HepG2 (cell line): ENCODE results near the gene FOLR2. TPM values are rescaled to one million over a fixed set of nuclear protein-coding genes. Genes with fewer than 3 reads are reported as not detected.

Experiments
- ATAC-seq: fragments of 200-7000 bp; cut with Tn5 transposase; 3 replicates; pipeline ENCODE4 v1.9.1; 2020; ENCODE audit warnings: mild to moderate bottlenecking, moderate library complexity
- BruUV-seq: library from RNA; stranded (reverse); fragments of 400-500 nt; replicated peaks from 2 replicates; lab custom pipeline; 2021; lab: Mats Ljungman, UMichigan
- CTCF ChIA-PET: fragments of 300-600 bp; formaldehyde crosslinking; extraction: SDS; loops from one replicate; lab custom pipeline; 2021; ENCODE audit warnings: low total read pairs, inconsistent platforms, low intra/inter-chr PET ratio; lab: Yijun Ruan, JAX
- POLR2A ChIA-PET: fragments of 350-600 bp; sonication (Branson Sonifier 250); formaldehyde crosslinking; loops from one replicate; lab custom pipeline; 2020; ENCODE audit warnings: antibody characterized with exemption, inconsistent platforms; lab: Yijun Ruan, JAX
- DNase-seq: peaks from one replicate; pipeline ENCODE4 v3.0.0-alpha.2; 2015; ENCODE audit warnings: low spot score
- FAIRE-seq: peaks from 3 replicates; lab custom pipeline; 2011; peaks lifted over from hg19 to GRCh38; lab: Jason Lieb, UNC
- H2AFZ ChIP-seq: one replicate; pipeline ENCODE4 v1.6.1; 2011; ENCODE audit warnings: low read length, inconsistent platforms
- H3K27ac ChIP-seq: fragments of 300-600 bp; 3 replicates; pipeline ENCODE4 v1.8.0; 2011; ENCODE audit warnings: mixed run types, mild to moderate bottlenecking, mixed read lengths, low read length, inconsistent platforms; ENCODE audit not compliant: insufficient read depth; ENCODE audit errors: extremely low read length
- H3K27me3 ChIP-seq, 2 experiments: fragments of 200-600 bp in 1 of 2; 2 replicates in 1 of 2; 3 replicates in 1 of 2; pipeline versions ENCODE4 v1.6.0 to v1.8.0; 2011; ENCODE audit warnings: low read length in 2 of 2, mild to moderate bottlenecking in 2 of 2, moderate library complexity in 2 of 2, inconsistent platforms in 1 of 2; ENCODE audit not compliant: insufficient read depth in 2 of 2, control insufficient read depth in 1 of 2
- H3K36me3 ChIP-seq, 2 experiments: fragments of 200-600 bp in 1 of 2; replicated peaks in 1 of 2; 2 replicates in 1 of 2; 3 replicates in 1 of 2; pipeline versions ENCODE4 v1.5.1 to v1.8.0; 2011; ENCODE audit warnings: low read length in 2 of 2, inconsistent platforms in 1 of 2; ENCODE audit not compliant: insufficient read depth in 2 of 2, control insufficient read depth in 1 of 2
- H3K4me1 ChIP-seq: 2 replicates; pipeline ENCODE4 v1.5.1; 2012; ENCODE audit warnings: low read length, inconsistent platforms; ENCODE audit not compliant: insufficient read depth
- H3K4me2 ChIP-seq: 2 replicates; pipeline ENCODE4 v1.6.0; 2011; ENCODE audit warnings: low read depth, low read length, inconsistent platforms
- H3K4me3 ChIP-seq, 3 experiments: fragments of 200-600 bp in 1 of 3; sonication (generic), shearing (Covaris generic) in 1 of 3; replicated peaks in 1 of 3; 2 replicates each; pipeline ENCODE4 v1.5.1; 2011 to 2016; ENCODE audit warnings: low read length in 3 of 3, inconsistent platforms in 2 of 3, low read depth in 2 of 3, mild to moderate bottlenecking in 2 of 3, control low read depth in 1 of 3, mixed read lengths in 1 of 3; ENCODE audit not compliant: insufficient read depth in 1 of 3
- H3K79me2 ChIP-seq: one replicate; pipeline ENCODE4 v1.6.1; 2011; ENCODE audit warnings: low read length, inconsistent platforms; ENCODE audit not compliant: insufficient read depth
- H3K9ac ChIP-seq: 2 replicates; pipeline ENCODE4 v1.6.0; 2011; ENCODE audit warnings: mild to moderate bottlenecking, low read depth, low read length, inconsistent platforms; ENCODE audit not compliant: insufficient read depth
- H3K9me3 ChIP-seq: 2 replicates; pipeline ENCODE4 v1.5.1; 2012; ENCODE audit warnings: mild to moderate bottlenecking, low read length
- H4K20me1 ChIP-seq: 2 replicates; pipeline ENCODE4 v1.6.0; 2011; ENCODE audit warnings: inconsistent platforms, mild to moderate bottlenecking, low read length, moderate library complexity; ENCODE audit not compliant: insufficient read depth
- BRCA1 ChIP-seq: sonication (generic); formaldehyde crosslinking; IDR thresholded peaks from 2 replicates; pipeline ENCODE4 v1.4.0; 2020; ENCODE audit warnings: missing genetic modification reagents
- NFAT5 ChIP-seq: sonication (generic); formaldehyde crosslinking; IDR thresholded peaks from 2 replicates; pipeline ENCODE4 v1.4.0; 2020; ENCODE audit warnings: missing genetic modification reagents
- PHB2 ChIP-seq: fragments of 450-650 bp; IDR thresholded peaks from 2 replicates; pipeline ENCODE4 v1.6.1; 2018; ENCODE audit not compliant: partially characterized antibody
- PTBP1 ChIP-seq: fragments of 200-400 bp; formaldehyde crosslinking; IDR thresholded peaks from 2 replicates; pipeline ENCODE4 v1.6.1; 2018; ENCODE audit warnings: low read length, low read depth; ENCODE audit not compliant: poor library complexity, severe bottlenecking
- SIX1 ChIP-seq: sonication (generic); formaldehyde crosslinking; IDR thresholded peaks from 2 replicates; pipeline ENCODE4 v1.4.0; 2020; ENCODE audit warnings: missing genetic modification reagents, borderline replicate concordance
- SNAPC2 ChIP-seq: sonication (generic); formaldehyde crosslinking; IDR thresholded peaks from 2 replicates; pipeline ENCODE4 v1.8.1; 2022; ENCODE audit warnings: mild to moderate bottlenecking, missing genetic modification reagents
- TIGD3 ChIP-seq: sonication (generic); formaldehyde crosslinking; IDR thresholded peaks from 2 replicates; pipeline ENCODE4 v1.5.1; 2020; ENCODE audit warnings: mild to moderate bottlenecking, missing genetic modification reagents, borderline replicate concordance
- ZNF143 ChIP-seq: sonication (generic); formaldehyde crosslinking; IDR thresholded peaks from 2 replicates; pipeline ENCODE4 v1.4.0; 2020; ENCODE audit warnings: missing genetic modification reagents
- ZNF569 ChIP-seq: sonication (generic); formaldehyde crosslinking; IDR thresholded peaks from 2 replicates; pipeline ENCODE4 v1.5.0; 2020; ENCODE audit warnings: mild to moderate bottlenecking, missing genetic modification reagents, moderate library complexity, borderline replicate concordance
- WGBS: methylation state at CpG from one replicate; pipeline ENCODE4 v1.1.6; 2017; ENCODE audit warnings: low lambda C conversion rate; 5-methylcytosine and 5-hydroxymethylcytosine counted together
- in situ Hi-C: cut with HindIII; loops from 2 replicates; pipeline ENCODE4 v1.10.0; 2017; ENCODE audit warnings: low pct_unique_long_range_greater_than_20kb; ENCODE audit not compliant: extremely low pct_ligation_motif_present
- intact Hi-C: fragments of 100-400 bp; cut with micrococcal nuclease; formaldehyde crosslinking; loops from one replicate; pipeline ENCODE4 v1.10.0; 2022; ENCODE audit not compliant: unreplicated experiment
- polyA plus RNA-seq, 8 experiments: library from polyadenylated mRNA; depleted of rRNA in 3 of 8; stranded (reverse) in 7 of 8; unstranded in 1 of 8; fragments of >200 nt; fragmentation: Illumina TruSeq in 4 of 8; extraction: Trizol in 4 of 8; gene quantifications; 2 replicates each; pipeline versions ENCODE4 v1.2.1 to v1.2.3, GENCODE V29; 2011 to 2016; ENCODE audit warnings: low read depth in 4 of 8, missing spikeins in 1 of 8, mixed read lengths in 1 of 8; ENCODE audit not compliant: insufficient read depth in 1 of 8
- total RNA-seq, 5 experiments: library from RNA; depleted of rRNA; stranded (reverse); fragments of >200 nt; fragmentation: Illumina TruSeq; extraction: Trizol; gene quantifications; 2 replicates each; pipeline ENCODE4 v1.2.3, GENCODE V29; 2016; ENCODE audit warnings: low read depth in 1 of 5

Gene FOLR2
- total and polyA plus RNA-seq, 2 of the 13 experiments (the other 11 are each of a cell fraction or from before 2014, with no cell fraction given), result 0.09 TPM; not detected in 1

- DNase-seq (no peak), FAIRE-seq (no peak), ATAC-seq (no peak)
- ChIA-PET CTCF (no interaction called here), POLR2A (no interaction called here)
- TF ChIP-seq TIGD3 (CRISPR knock-in tag), result no peak
- no peak for TF ChIP-seq SNAPC2
- TF ChIP-seq ZNF143 (CRISPR knock-in tag), result no peak
- no peak for TF ChIP-seq ZNF569 (CRISPR knock-in tag)
- TF ChIP-seq NFAT5 (CRISPR knock-in tag), result no peak
- no peak for TF ChIP-seq SIX1
- no peak for TF ChIP-seq BRCA1
- TF ChIP-seq PTBP1, result no peak
- no peak for TF ChIP-seq PHB2
- no peaks in the 10 kb centered on the region for H3K4me1 ChIP-seq
- no peaks in the 10 kb centered on the region for H4K20me1 ChIP-seq
- no peak overlapping the region for H3K27ac ChIP-seq
- peaks cover 4 to 53% of the 10 kb centered on the region in 2 experiments; a peak in 4 of 5 replicates for H3K27me3 ChIP-seq
- in situ Hi-C loops (no loop called here), intact Hi-C loops (no loop called here)
- 12% methylated on average over 5 of the region's 5 CpGs for WGBS
- no TSS peak for BruUV-seq
- H3K4me2 ChIP-seq, result no peak overlapping the region
- no peak overlapping the region for H3K4me3 ChIP-seq
- H3K36me3 ChIP-seq, result no peaks in the 10 kb centered on the region
- no peaks in the 10 kb centered on the region for H3K79me2 ChIP-seq
- H2AFZ ChIP-seq, result no peak overlapping the region
- H3K9ac ChIP-seq, result no peak overlapping the region
- no peaks in the 10 kb centered on the region for H3K9me3 ChIP-seq
Observed at GRCh38 chr11:72251614-72252013, 35.0 kb downstream of the FOLR2 start.
